PC-9 (cell line): ENCODE measurements around the gene MGARP.

Experiments used
- EZH2 ChIP-seq: fragments of 200-600 bp; sonication (generic); IDR thresholded peaks from 2 replicates; pipeline ENCODE4 v1.8.0; 2017; ENCODE audit warnings: antibody characterized with exemption, low read depth
- TF ChIP-seq, protein P1 (sequence below): fragments of 200-600 bp; sonication (generic); conservative IDR thresholded peaks from 2 replicates; pipeline ENCODE4 v1.6.1; 2017; ENCODE audit warnings: mixed run types, antibody characterized with exemption, mild to moderate bottlenecking, moderate library complexity

GRCh38 chr4:139295206-139295941, 15.3 kb upstream of the MGARP start:
- TF ChIP-seq EZH2: no peak
- TF ChIP-seq, protein P1, sequence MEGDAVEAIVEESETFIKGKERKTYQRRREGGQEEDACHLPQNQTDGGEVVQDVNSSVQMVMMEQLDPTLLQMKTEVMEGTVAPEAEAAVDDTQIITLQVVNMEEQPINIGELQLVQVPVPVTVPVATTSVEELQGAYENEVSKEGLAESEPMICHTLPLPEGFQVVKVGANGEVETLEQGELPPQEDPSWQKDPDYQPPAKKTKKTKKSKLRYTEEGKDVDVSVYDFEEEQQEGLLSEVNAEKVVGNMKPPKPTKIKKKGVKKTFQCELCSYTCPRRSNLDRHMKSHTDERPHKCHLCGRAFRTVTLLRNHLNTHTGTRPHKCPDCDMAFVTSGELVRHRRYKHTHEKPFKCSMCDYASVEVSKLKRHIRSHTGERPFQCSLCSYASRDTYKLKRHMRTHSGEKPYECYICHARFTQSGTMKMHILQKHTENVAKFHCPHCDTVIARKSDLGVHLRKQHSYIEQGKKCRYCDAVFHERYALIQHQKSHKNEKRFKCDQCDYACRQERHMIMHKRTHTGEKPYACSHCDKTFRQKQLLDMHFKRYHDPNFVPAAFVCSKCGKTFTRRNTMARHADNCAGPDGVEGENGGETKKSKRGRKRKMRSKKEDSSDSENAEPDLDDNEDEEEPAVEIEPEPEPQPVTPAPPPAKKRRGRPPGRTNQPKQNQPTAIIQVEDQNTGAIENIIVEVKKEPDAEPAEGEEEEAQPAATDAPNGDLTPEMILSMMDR: peak; percentile 85
